OCI-LY3 (cell line): Measurements from ENCODE around the gene SESTD1.

Experiments used
- CTCF ChIP-seq: fragments of 200-600, 300-600 bp; sonication (generic); IDR thresholded peaks from 2 replicates; pipeline ENCODE4 v1.5.1; 2014; ENCODE audit warnings: antibody characterized with exemption, low read length, low read depth
- EZH2phosphoT487 ChIP-seq: fragments of 200-600 bp; shearing (Covaris generic); IDR thresholded peaks from 2 replicates; pipeline ENCODE4 v1.6.1; 2018; ENCODE audit warnings: antibody characterized with exemption, mixed run types, low read depth

- TF ChIP-seq CTCF, result no peak
- TF ChIP-seq EZH2phosphoT487, result no peak
Observed at GRCh38 chr2:179290329-179290728, 25.7 kb upstream of the SESTD1 start.
